GF-D8 (cell line): ENCODE results near the gene CDHR1.

ENCODE experiments used
- DNase-seq: peaks from one replicate; lab custom pipeline; 2025; lab: John Stamatoyannopoulos, UW

CDHR1 gene

GRCh38 chr10:84200537-84201243 lies 6.4 kb downstream of the CDHR1 start:
- DNase-seq, result no peak

- DNase-seq, result no peak
These were observed 6.9 kb downstream of the CDHR1 start for GRCh38 chr10:84201244-84201606.

GRCh38 chr10:84201682-84202081 lies 7.3 kb downstream of the CDHR1 start:
- no peak for DNase-seq

- DNase-seq, result no peak
These were observed 8.0 kb downstream of the CDHR1 start for GRCh38 chr10:84202349-84202748.

DNA sequence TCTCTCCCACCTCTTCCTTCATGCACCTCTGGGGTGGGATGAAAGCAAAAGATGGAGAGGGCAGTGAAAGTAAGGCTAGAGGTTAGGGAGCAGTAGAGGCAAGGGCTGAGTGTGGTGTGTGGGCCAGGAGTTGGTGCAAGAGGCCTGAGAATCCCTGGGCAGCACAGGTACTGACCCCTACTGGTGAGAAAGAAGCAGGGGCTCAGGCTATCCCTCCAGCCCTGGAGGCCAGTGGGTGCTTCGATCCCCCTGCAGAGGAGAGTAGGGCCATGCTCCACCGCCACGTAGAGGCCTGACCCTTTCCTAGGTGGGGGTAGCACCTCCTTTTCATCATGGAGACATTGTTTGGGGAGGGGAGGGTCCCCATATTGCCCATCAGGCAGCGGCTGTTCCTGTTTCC lies 9.8 kb downstream of the CDHR1 start:
- DNase-seq, result no peak

GRCh38 chr10:84204610-84205009 lies 10.3 kb downstream of the CDHR1 start:
- no peak for DNase-seq

- DNase-seq, result peak; percentile 12
These were observed 10.9 kb downstream of the CDHR1 start for GRCh38 chr10:84205049-84205852.

DNA sequence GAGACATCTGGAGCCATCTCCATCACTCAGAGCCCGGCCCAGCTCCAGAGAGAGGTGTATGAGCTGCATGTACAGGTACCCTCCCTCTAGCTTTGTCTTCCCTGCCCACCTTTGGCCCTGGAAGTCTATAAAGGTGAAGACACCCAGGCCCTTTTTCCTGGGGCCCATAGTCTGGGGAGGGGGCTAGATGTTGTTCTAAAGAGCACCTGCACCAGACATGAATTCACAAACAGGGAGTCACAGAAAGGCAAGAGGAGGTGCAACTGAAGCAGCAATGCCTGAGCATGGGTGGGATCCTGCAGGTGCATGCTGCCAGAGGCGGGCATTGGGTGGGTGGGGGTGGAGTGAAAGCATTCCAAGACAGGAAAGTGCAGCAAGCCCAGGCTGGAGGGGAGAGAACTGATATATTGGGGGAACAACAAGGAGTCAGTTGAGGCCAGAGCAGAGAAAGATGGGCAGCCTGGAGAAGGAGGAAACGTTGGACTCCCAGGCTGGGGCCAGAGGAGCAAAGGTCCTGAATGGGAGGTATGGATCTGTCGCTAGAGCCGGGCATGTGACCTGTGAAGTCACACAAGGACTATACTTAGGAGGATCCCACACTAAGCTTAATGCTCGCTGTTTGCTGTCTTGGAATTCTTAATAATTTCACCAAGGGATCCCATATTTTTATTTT lies 11.7 kb downstream of the CDHR1 start:
- no peak for DNase-seq

DNA sequence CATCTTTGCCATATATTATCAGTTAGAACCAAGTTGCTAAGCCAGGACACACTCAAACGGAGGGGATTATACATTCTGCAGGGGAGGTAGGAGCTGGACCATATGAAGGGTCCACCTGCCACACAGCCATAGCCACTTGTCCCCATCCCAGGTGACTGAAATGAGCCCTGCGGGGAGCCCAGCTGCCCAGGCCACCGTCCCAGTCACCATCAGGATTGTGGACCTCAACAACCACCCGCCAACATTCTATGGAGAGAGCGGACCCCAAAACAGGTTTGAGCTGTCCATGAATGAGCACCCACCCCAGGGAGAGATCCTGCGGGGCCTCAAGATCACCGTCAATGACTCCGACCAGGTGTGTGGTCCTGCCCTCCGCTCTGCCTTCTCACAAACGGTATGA lies 13.7 kb downstream of the CDHR1 start:
- no peak for DNase-seq

- DNase-seq, result no peak
These were observed 17.2 kb downstream of the CDHR1 start for GRCh38 chr10:84211566-84211965.

- no peak for DNase-seq
These were observed 17.7 kb downstream of the CDHR1 start for GRCh38 chr10:84212014-84212413.

DNA sequence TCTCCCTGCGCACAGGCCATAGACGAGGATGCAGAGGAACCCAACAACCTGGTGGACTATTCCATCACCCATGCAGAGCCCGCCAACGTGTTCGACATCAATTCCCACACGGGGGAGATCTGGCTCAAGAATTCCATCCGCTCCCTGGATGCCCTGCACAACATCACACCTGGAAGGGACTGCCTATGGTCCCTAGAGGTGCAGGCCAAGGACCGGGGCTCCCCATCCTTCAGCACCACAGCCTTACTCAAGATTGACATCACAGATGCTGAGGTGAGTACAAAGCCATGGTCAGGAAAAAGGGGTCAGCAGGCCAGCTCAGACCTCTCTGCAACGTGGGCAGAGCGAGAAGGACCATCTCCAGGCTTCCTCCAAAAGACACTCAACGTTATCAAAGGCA lies 18.7 kb downstream of the CDHR1 start:
- DNase-seq, result no peak

- no peak for DNase-seq
These were observed 19.8 kb downstream of the CDHR1 start for GRCh38 chr10:84214046-84214572.

DNA sequence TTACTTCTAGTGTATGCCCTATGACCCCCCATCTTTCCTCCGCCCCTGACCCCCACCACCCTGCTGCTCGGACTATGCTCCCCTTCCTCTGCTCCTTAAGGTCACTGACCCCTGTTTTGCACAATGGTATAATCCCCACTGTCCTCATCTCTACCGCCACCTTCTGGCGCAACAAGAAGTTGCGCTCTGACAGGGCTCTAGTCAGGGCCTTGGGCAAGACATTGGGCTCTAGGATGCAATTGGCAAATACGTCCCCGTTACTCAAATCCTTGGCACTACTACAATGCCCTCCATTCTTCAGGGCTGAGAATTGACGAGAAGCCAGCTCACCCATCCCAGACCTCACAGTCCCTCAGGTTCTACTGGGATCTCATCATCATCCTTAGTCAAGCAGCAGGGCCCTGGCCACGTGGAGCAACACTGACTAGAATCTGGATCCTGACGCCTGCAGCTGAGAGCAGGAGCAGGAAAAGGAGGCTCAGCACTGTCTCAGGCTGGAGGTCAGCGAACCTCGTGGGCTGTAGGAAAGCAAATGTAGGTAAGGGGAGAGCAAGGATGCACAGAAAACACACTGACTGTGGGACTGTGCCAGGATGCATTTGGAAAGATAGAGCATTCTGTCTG lies 20.4 kb downstream of the CDHR1 start:
- DNase-seq, result no peak

DNA sequence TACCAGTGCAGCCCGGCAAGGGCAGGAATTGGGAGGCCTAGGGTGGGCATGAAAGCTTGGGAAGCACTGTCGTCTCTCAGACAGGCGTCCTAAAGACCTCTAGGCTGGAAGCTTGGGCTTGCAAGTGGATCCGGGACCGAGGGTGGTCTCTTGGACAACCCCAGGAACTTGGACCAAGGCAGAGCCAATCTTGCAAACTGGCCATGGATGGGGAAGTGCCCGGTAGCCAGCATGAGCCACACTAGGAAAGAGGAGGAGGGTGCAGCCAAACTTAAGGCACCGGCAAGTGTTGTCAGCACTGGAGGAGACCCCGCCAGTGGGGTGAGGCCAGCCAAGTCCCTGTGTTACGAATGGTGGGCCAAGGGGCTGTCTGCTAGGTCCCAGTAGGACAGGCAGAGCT lies 22.5 kb downstream of the CDHR1 start:
- no peak for DNase-seq

DNA sequence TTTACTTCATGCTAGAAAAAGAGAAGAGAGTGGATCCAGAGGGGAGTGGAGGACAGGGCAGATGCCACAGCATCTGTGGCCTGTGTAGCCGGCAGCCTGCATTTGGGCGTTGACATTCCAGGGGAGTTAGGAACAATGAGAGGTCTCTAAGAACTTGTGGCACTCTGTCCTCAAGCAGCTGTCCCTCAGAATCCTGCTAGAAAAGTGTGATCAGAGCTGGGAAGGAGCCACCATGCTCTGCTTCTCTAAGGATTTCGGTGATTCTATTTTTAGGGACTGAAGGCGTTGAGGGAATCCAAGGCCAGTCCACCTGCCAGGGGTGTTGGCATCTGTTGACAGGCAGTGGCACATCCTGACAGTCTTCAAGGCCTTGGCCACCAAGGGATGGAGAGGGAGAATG lies 23.4 kb downstream of the CDHR1 start:
- no peak for DNase-seq

GRCh38 chr10:84221916-84222315 lies 27.6 kb downstream of the CDHR1 start:
- no peak for DNase-seq

- DNase-seq, result no peak
These were observed 30.2 kb downstream of the CDHR1 start for GRCh38 chr10:84224411-84225028.

GRCh38 chr10:84225427-84226173 lies 31.3 kb downstream of the CDHR1 start, which contains the start of gene LRIT2:
TSS of gene LRIT2 (minus strand) at chr10:84225544. CDS start at chr10:84225520, 24 bp downstream.
- no peak for DNase-seq

DNA sequence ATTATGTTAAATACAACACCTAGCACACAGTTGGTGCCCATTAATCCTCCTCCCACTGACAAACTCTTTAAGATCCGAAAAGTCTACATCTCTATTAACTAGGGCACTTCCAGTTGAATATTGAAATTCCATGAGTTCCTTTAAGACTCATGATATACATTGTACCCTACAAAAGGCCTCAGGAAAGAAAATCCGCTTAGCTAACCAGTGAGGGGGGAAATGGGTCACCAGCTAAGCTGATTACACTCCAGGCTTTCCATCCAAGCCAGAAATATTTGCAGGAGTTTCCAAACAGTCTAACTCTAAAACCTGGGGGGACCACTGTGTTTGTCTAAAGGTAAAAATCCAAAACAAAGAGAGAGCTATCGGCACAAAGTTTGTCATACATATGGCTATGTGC lies 32.3 kb downstream of the CDHR1 start:
- DNase-seq, result no peak

DNA sequence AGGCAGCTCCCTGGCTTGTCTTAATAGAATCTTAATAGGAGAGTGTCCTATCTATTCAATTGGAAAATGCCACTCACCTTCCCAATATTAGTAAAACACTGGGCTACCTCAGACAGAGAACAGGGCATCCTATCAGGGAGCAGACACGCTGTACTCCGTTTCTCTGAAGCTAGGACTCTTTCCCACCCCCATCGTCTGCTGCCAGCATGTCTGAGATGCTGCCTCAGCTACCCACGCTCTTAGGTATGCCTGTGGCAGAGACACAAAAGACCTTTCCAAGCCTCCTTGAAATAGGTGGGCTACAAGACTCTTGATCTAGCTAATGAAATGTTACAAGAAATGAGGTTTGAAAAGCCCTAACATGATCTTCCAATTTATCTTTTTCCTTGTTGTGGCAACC lies 33.5 kb downstream of the CDHR1 start:
- DNase-seq, result no peak
